Measurements from ENCODE around the gene TTLL11. TPM values are rescaled to one million over a fixed set of nuclear protein-coding genes. Genes with fewer than 3 reads are reported as not detected.
A peak's percentile ranks its signal among the peaks of the same experiment; 100 is the strongest.

Gene TTLL11
- total RNA-seq, 4 donors from 2014 or later, result 7.9 to 14.4 (median 9.7) TPM

- intact Hi-C loops (cut with DNase I), result no loop called here
- H3K4me1 ChIP-seq, result peaks cover 0 to 9% of the 10 kb centered on the region in 2 donors
- H3K27me3 ChIP-seq, result no peaks in the 10 kb centered on the region
- no peaks in the 10 kb centered on the region for H3K36me3 ChIP-seq
- no peaks in the 10 kb centered on the region for H3K9me3 ChIP-seq
- H3K27ac ChIP-seq, result no peak overlapping the region
- no peak overlapping the region for H3K4me3 ChIP-seq (replicated peaks in 1 of 3)
- no peak for DNase-seq
- WGBS, 2 donors, result 88 to 95% methylated on average over 7 of the region's 7 CpGs
- TF ChIP-seq POLR2A (IDR thresholded peaks at IDR 0.05) (no peak), CTCF (IDR thresholded peaks at IDR 0.05) (no peak)
Measured at GRCh38 chr9:122135529-122135859, 42.4 kb upstream of the TTLL11 start.

- DNase-seq, result peak; percentile 17 to 19
- TF ChIP-seq POLR2A (IDR thresholded peaks at IDR 0.05) (no peak), CTCF (IDR thresholded peaks at IDR 0.05) (no peak)
- 38 to 46% methylated on average over 8 to 9 of the region's 12 CpGs for WGBS, 2 donors
Measured at GRCh38 chr9:122134822-122135528, 41.9 kb upstream of the TTLL11 start.

GRCh38 chr9:122133984-122134535, 41.0 kb upstream of the TTLL11 start:
- H3K9me3 ChIP-seq, result no peaks in the 10 kb centered on the region
- WGBS, 2 donors, result 79 to 81% methylated on average over 17 of the region's 17 CpGs
- no peaks in the 10 kb centered on the region for H3K36me3 ChIP-seq
- TF ChIP-seq POLR2A (IDR thresholded peaks at IDR 0.05), result no peak
- TF ChIP-seq CTCF (IDR thresholded peaks at IDR 0.05), result no peak
- H3K4me3 ChIP-seq (replicated peaks in 1 of 3), result no peak overlapping the region
- intact Hi-C loops (cut with DNase I), result no loop called here
- no peak overlapping the region for H3K27ac ChIP-seq
- H3K27me3 ChIP-seq, result no peaks in the 10 kb centered on the region
- no peak for DNase-seq
- H3K4me1 ChIP-seq, result peaks cover 0 to 9% of the 10 kb centered on the region in 2 donors

More at GRCh38 chr9:122134822-122135528, 41.9 kb upstream of the TTLL11 start:
- no peaks in the 10 kb centered on the region for H3K9me3 ChIP-seq
- H3K4me1 ChIP-seq, result peaks cover 0 to 9% of the 10 kb centered on the region in 2 donors
- no peaks in the 10 kb centered on the region for H3K36me3 ChIP-seq
- H3K27ac ChIP-seq, result no peak overlapping the region
- H3K4me3 ChIP-seq (replicated peaks in 1 of 3), result no peak overlapping the region
- H3K27me3 ChIP-seq, result no peaks in the 10 kb centered on the region
- intact Hi-C loops (cut with DNase I), result no loop called here

GRCh38 chr9:122133263-122133983, 40.3 kb upstream of the TTLL11 start:
- DNase-seq, result no peak
- 79 to 83% methylated on average over 12 of the region's 12 CpGs for WGBS, 2 donors
- Histone ChIP-seq H3K36me3 (no peaks in the 10 kb centered on the region), H3K27me3 (no peaks in the 10 kb centered on the region), H3K27ac (no peak overlapping the region), H3K4me3 (replicated peaks in 1 of 3) (no peak overlapping the region), H3K4me1 (peaks cover 0 to 9% of the 10 kb centered on the region in 2 donors), H3K9me3 (no peaks in the 10 kb centered on the region)
- intact Hi-C loops (cut with DNase I), result no loop called here
- TF ChIP-seq POLR2A (IDR thresholded peaks at IDR 0.05) (no peak), CTCF (IDR thresholded peaks at IDR 0.05) (no peak)

GRCh38 chr9:122132539-122132938, 39.4 kb upstream of the TTLL11 start:
- H3K27ac ChIP-seq, result no peak overlapping the region
- 92 to 93% methylated on average over 2 to 4 of the region's 4 CpGs for WGBS, 2 donors
- no peak for DNase-seq
- no peaks in the 10 kb centered on the region for H3K36me3 ChIP-seq
- H3K9me3 ChIP-seq, result no peaks in the 10 kb centered on the region
- no peaks in the 10 kb centered on the region for H3K27me3 ChIP-seq
- TF ChIP-seq POLR2A (IDR thresholded peaks at IDR 0.05) (no peak), CTCF (IDR thresholded peaks at IDR 0.05) (no peak)
- no peak overlapping the region for H3K4me3 ChIP-seq (replicated peaks in 1 of 3)
- intact Hi-C loops (cut with DNase I), result no loop called here
- H3K4me1 ChIP-seq, result peaks cover 0 to 9% of the 10 kb centered on the region in 2 donors
